GM23338 (cell line): ENCODE measurements around the gene UGT1A7. TPM values are rescaled to one million over a fixed set of nuclear protein-coding genes. Genes with fewer than 3 reads are reported as not detected.

ENCODE experiments used
- ATAC-seq: fragments of 200-7000 bp; cut with Tn5 transposase; 3 replicates; pipeline ENCODE4 v1.9.1; 2020
- DNase-seq: peaks from one replicate; pipeline ENCODE4 v3.0.0-alpha.2; 2015; ENCODE audit warnings: low spot score
- H2AFZ ChIP-seq: fragments of 200-600 bp; sonication (generic); 2 replicates; pipeline ENCODE4 v1.8.0; 2016; ENCODE audit warnings: antibody characterized with exemption, mild to moderate bottlenecking, moderate library complexity
- H3F3A ChIP-seq: fragments of 200-600 bp; sonication (generic); replicated peaks from 2 replicates; pipeline ENCODE4 v1.8.0; 2017; ENCODE audit warnings: antibody characterized with exemption, mixed run types, low read depth
- H3K27ac ChIP-seq: fragments of 200-600 bp; sonication (generic); 2 replicates; pipeline ENCODE4 v1.6.1; 2016; ENCODE audit warnings: low read depth
- H3K27me3 ChIP-seq: fragments of 200-600 bp; sonication (generic); 2 replicates; pipeline ENCODE4 v1.8.0; 2016; ENCODE audit warnings: mild to moderate bottlenecking, mixed run types, moderate library complexity; ENCODE audit not compliant: insufficient read depth
- H3K36me3 ChIP-seq: fragments of 200-600 bp; sonication (generic); 2 replicates; pipeline ENCODE4 v1.8.0; 2016; ENCODE audit warnings: mild to moderate bottlenecking; ENCODE audit not compliant: insufficient read depth
- H3K4me1 ChIP-seq: fragments of 200-600 bp; sonication (generic); 2 replicates; pipeline ENCODE4 v1.8.0; 2016; ENCODE audit warnings: mild to moderate bottlenecking, moderate library complexity; ENCODE audit not compliant: insufficient read depth
- H3K4me2 ChIP-seq: fragments of 200-600 bp; sonication (generic); 2 replicates; pipeline ENCODE4 v1.7.1; 2017; ENCODE audit warnings: mixed run types
- H3K4me3 ChIP-seq: fragments of 200-600 bp; sonication (generic); 2 replicates; pipeline ENCODE4 v1.6.1; 2016; ENCODE audit warnings: mixed run types
- H3K79me2 ChIP-seq: fragments of 200-600 bp; sonication (generic); replicated peaks from 2 replicates; pipeline ENCODE4 v1.8.0; 2017; ENCODE audit warnings: mild to moderate bottlenecking; ENCODE audit not compliant: insufficient read depth
- H3K9me2 ChIP-seq: fragments of 200-600 bp; sonication (generic); 2 replicates; pipeline ENCODE4 v1.8.0; 2017; ENCODE audit not compliant: insufficient read depth
- H4K20me1 ChIP-seq: fragments of 200-600 bp; sonication (generic); replicated peaks from 2 replicates; pipeline ENCODE4 v1.8.0; 2017; ENCODE audit warnings: mild to moderate bottlenecking; ENCODE audit not compliant: insufficient read depth
- H3K27ac Mint-ChIP-seq: 2 replicates; pipeline ENCODE4 v1.8.0; 2020; ENCODE audit warnings: inconsistent platforms, mild to moderate bottlenecking, moderate library complexity, mixed read lengths
- H3K27me3 Mint-ChIP-seq: 3 replicates; pipeline ENCODE4 v1.8.0; 2022; ENCODE audit warnings: low read depth, mild to moderate bottlenecking, moderate library complexity, mixed read lengths, inconsistent platforms; ENCODE audit not compliant: insufficient read depth, poor library complexity
- H3K36me3 Mint-ChIP-seq: 3 replicates; pipeline ENCODE4 v1.8.0; 2021; ENCODE audit warnings: low read depth, mild to moderate bottlenecking, inconsistent platforms, moderate library complexity, mixed read lengths
- H3K4me1 Mint-ChIP-seq: 3 replicates; pipeline ENCODE4 v1.8.0; 2020; ENCODE audit warnings: mild to moderate bottlenecking, inconsistent platforms, mixed read lengths
- H3K4me3 Mint-ChIP-seq: 3 replicates; pipeline ENCODE4 v1.8.0; 2021; ENCODE audit warnings: moderate library complexity, mild to moderate bottlenecking, inconsistent platforms, mixed read lengths
- H3K9me3 Mint-ChIP-seq: 3 replicates; pipeline ENCODE4 v1.8.0; 2020; ENCODE audit warnings: moderate library complexity, mild to moderate bottlenecking, inconsistent platforms, mixed read lengths
- CREB1 ChIP-seq: fragments of 250-450 bp; sonication (Bioruptor Pico); IDR thresholded peaks from 2 replicates; pipeline ENCODE4 v1.5.0; 2020; ENCODE audit warnings: low read depth, mild to moderate bottlenecking, moderate library complexity
- CTCF ChIP-seq, 2 experiments: fragments of 200-600 bp in 1 of 2; sonication (generic) in 1 of 2; conservative IDR thresholded peaks; 2 replicates each; pipeline versions ENCODE4 v1.5.1 to v1.6.1; 2016 to 2017; ENCODE audit warnings: antibody characterized with exemption in 2 of 2, low read depth in 2 of 2, mild to moderate bottlenecking in 2 of 2, moderate library complexity in 1 of 2
- EZH2 ChIP-seq: fragments of 200-600 bp; sonication (generic); IDR thresholded peaks from one replicate; pipeline ENCODE4 v1.8.0; 2017; ENCODE audit warnings: antibody characterized with exemption, mild to moderate bottlenecking, low read depth; ENCODE audit not compliant: unreplicated experiment
- EZH2phosphoT487 ChIP-seq: fragments of 200-600 bp; sonication (generic); IDR thresholded peaks from one replicate; pipeline ENCODE4 v1.8.1; 2018; ENCODE audit warnings: antibody characterized with exemption; ENCODE audit not compliant: unreplicated experiment
- JUNB ChIP-seq: IDR thresholded peaks from one replicate; pipeline ENCODE4 v1.6.1; 2016; ENCODE audit warnings: antibody characterized with exemption; ENCODE audit not compliant: unreplicated experiment
- NANOG ChIP-seq: IDR thresholded peaks from 2 replicates; pipeline ENCODE4 v1.6.1; 2016; ENCODE audit warnings: antibody characterized with exemption, borderline replicate concordance
- POLR2AphosphoS5 ChIP-seq: IDR thresholded peaks from 2 replicates; pipeline ENCODE4 v1.6.1; 2016; ENCODE audit warnings: antibody characterized with exemption, low read depth
- STAT1 ChIP-seq: IDR thresholded peaks from one replicate; pipeline ENCODE4 v1.6.1; 2016; ENCODE audit warnings: antibody characterized with exemption; ENCODE audit not compliant: unreplicated experiment
- ZNF114 ChIP-seq: fragments of 250-450 bp; sonication (Bioruptor Pico); IDR thresholded peaks from 2 replicates; pipeline ENCODE4 v1.5.0; 2020; ENCODE audit warnings: mild to moderate bottlenecking, moderate library complexity
- ZNF331 ChIP-seq: fragments of 250-450 bp; sonication (Bioruptor Pico); IDR thresholded peaks from 2 replicates; pipeline ENCODE4 v1.5.0; 2020; ENCODE audit warnings: low read depth, mild to moderate bottlenecking, moderate library complexity
- long read RNA-seq: library from polyadenylated mRNA; unstranded; transcript quantifications from one replicate; pipeline ENCODE4 v2.0.0, GENCODE V29; 2020; ENCODE audit not compliant: unreplicated experiment
- polyA plus RNA-seq: library from polyadenylated mRNA; unstranded; fragments of >200 nt; fragmentation: Nextera tagmentation; extraction: Ambion mirVana; gene quantifications from 2 replicates; pipeline ENCODE4 v1.2.1, GENCODE V29; 2016
- total RNA-seq: library from RNA; depleted of rRNA; stranded (reverse); fragments of >200 nt; shearing (Covaris generic); gene quantifications from 2 replicates; pipeline ENCODE4 v1.2.3, GENCODE V29; 2014; rRNA removed
- TF ChIP-seq, protein P1 (sequence below): IDR thresholded peaks from one replicate; pipeline ENCODE4 v1.6.1; 2018; ENCODE audit warnings: antibody characterized with exemption; ENCODE audit not compliant: unreplicated experiment
- TF ChIP-seq, protein P2 (sequence below): fragments of 250-450 bp; sonication (Bioruptor Pico); IDR thresholded peaks from 2 replicates; pipeline ENCODE4 v1.5.0; 2020; ENCODE audit warnings: mild to moderate bottlenecking, moderate library complexity
- TF ChIP-seq, protein P3 (sequence below): IDR thresholded peaks from 2 replicates; pipeline ENCODE4 v1.6.1; 2016; ENCODE audit warnings: antibody characterized with exemption

The UGT1A7 gene
- not detected in 2 replicates for total RNA-seq
- polyA plus RNA-seq = not detected in 2 replicates
- long read RNA-seq = 0 reads

GRCh38 chr2:233681521-233682099 lies at the start of gene UGT1A7:
Gene UGT1A7 (plus strand): TSS chr2:233681901. CDS start chr2:233681938, 37 bp downstream.
- no peak for TF ChIP-seq EZH2phosphoT487
- TF ChIP-seq, protein P1, sequence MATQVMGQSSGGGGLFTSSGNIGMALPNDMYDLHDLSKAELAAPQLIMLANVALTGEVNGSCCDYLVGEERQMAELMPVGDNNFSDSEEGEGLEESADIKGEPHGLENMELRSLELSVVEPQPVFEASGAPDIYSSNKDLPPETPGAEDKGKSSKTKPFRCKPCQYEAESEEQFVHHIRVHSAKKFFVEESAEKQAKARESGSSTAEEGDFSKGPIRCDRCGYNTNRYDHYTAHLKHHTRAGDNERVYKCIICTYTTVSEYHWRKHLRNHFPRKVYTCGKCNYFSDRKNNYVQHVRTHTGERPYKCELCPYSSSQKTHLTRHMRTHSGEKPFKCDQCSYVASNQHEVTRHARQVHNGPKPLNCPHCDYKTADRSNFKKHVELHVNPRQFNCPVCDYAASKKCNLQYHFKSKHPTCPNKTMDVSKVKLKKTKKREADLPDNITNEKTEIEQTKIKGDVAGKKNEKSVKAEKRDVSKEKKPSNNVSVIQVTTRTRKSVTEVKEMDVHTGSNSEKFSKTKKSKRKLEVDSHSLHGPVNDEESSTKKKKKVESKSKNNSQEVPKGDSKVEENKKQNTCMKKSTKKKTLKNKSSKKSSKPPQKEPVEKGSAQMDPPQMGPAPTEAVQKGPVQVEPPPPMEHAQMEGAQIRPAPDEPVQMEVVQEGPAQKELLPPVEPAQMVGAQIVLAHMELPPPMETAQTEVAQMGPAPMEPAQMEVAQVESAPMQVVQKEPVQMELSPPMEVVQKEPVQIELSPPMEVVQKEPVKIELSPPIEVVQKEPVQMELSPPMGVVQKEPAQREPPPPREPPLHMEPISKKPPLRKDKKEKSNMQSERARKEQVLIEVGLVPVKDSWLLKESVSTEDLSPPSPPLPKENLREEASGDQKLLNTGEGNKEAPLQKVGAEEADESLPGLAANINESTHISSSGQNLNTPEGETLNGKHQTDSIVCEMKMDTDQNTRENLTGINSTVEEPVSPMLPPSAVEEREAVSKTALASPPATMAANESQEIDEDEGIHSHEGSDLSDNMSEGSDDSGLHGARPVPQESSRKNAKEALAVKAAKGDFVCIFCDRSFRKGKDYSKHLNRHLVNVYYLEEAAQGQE = no peak
- TF ChIP-seq STAT1 = no peak
- no peak for TF ChIP-seq NANOG
- TF ChIP-seq, protein P2, sequence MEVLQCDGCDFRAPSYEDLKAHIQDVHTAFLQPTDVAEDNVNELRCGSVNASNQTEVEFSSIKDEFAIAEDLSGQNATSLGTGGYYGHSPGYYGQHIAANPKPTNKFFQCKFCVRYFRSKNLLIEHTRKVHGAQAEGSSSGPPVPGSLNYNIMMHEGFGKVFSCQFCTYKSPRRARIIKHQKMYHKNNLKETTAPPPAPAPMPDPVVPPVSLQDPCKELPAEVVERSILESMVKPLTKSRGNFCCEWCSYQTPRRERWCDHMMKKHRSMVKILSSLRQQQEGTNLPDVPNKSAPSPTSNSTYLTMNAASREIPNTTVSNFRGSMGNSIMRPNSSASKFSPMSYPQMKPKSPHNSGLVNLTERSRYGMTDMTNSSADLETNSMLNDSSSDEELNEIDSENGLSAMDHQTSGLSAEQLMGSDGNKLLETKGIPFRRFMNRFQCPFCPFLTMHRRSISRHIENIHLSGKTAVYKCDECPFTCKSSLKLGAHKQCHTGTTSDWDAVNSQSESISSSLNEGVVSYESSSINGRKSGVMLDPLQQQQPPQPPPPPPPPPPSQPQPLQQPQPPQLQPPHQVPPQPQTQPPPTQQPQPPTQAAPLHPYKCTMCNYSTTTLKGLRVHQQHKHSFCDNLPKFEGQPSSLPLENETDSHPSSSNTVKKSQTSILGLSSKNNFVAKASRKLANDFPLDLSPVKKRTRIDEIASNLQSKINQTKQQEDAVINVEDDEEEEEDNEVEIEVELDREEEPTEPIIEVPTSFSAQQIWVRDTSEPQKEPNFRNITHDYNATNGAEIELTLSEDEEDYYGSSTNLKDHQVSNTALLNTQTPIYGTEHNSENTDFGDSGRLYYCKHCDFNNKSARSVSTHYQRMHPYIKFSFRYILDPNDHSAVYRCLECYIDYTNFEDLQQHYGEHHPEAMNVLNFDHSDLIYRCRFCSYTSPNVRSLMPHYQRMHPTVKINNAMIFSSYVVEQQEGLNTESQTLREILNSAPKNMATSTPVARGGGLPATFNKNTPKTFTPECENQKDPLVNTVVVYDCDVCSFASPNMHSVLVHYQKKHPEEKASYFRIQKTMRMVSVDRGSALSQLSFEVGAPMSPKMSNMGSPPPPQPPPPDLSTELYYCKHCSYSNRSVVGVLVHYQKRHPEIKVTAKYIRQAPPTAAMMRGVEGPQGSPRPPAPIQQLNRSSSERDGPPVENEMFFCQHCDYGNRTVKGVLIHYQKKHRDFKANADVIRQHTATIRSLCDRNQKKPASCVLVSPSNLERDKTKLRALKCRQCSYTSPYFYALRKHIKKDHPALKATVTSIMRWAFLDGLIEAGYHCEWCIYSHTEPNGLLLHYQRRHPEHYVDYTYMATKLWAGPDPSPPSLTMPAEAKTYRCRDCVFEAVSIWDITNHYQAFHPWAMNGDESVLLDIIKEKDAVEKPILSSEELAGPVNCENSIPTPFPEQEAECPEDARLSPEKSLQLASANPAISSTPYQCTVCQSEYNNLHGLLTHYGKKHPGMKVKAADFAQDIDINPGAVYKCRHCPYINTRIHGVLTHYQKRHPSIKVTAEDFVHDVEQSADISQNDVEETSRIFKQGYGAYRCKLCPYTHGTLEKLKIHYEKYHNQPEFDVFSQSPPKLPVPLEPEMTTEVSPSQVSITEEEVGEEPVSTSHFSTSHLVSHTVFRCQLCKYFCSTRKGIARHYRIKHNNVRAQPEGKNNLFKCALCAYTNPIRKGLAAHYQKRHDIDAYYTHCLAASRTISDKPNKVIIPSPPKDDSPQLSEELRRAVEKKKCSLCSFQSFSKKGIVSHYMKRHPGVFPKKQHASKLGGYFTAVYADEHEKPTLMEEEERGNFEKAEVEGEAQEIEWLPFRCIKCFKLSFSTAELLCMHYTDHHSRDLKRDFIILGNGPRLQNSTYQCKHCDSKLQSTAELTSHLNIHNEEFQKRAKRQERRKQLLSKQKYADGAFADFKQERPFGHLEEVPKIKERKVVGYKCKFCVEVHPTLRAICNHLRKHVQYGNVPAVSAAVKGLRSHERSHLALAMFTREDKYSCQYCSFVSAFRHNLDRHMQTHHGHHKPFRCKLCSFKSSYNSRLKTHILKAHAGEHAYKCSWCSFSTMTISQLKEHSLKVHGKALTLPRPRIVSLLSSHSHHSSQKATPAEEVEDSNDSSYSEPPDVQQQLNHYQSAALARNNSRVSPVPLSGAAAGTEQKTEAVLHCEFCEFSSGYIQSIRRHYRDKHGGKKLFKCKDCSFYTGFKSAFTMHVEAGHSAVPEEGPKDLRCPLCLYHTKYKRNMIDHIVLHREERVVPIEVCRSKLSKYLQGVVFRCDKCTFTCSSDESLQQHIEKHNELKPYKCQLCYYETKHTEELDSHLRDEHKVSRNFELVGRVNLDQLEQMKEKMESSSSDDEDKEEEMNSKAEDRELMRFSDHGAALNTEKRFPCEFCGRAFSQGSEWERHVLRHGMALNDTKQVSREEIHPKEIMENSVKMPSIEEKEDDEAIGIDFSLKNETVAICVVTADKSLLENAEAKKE (CRISPR knock-in tag) = no peak
- TF ChIP-seq CREB1 (CRISPR knock-in tag) = no peak
- no peak for TF ChIP-seq CTCF (conservative IDR thresholded peaks at IDR 0.05; ENCODE audit: low read depth in 2 of 2)
- TF ChIP-seq, protein P3, sequence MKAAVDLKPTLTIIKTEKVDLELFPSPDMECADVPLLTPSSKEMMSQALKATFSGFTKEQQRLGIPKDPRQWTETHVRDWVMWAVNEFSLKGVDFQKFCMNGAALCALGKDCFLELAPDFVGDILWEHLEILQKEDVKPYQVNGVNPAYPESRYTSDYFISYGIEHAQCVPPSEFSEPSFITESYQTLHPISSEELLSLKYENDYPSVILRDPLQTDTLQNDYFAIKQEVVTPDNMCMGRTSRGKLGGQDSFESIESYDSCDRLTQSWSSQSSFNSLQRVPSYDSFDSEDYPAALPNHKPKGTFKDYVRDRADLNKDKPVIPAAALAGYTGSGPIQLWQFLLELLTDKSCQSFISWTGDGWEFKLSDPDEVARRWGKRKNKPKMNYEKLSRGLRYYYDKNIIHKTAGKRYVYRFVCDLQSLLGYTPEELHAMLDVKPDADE = no peak
- TF ChIP-seq JUNB = no peak
- no peak for TF ChIP-seq EZH2
- no peak for TF ChIP-seq ZNF331 (CRISPR knock-in tag)
- no peak for TF ChIP-seq ZNF114 (CRISPR knock-in tag)
- no peak for TF ChIP-seq POLR2AphosphoS5
- Histone ChIP-seq H2AFZ (no peak within 1 kb of the TSS), H3K9me2 (no peaks in the 10 kb centered on the region), H3K79me2 (no peaks in the 10 kb centered on the region), H3K4me3 (no peak within 1 kb of the TSS), H4K20me1 (no peaks in the 10 kb centered on the region; the same call in 1 of the 2 replicates), H3K4me1 (no peaks in the 10 kb centered on the region), H3K27me3 (no peaks in the 10 kb centered on the region), H3K36me3 (no peaks in the 10 kb centered on the region), H3F3A (no peaks in the 10 kb centered on the region), H3K27ac (no peak within 1 kb of the TSS), H3K4me2 (no peak within 1 kb of the TSS)
- peaks cover 4% of the 10 kb centered on the region for H3K27me3 Mint-ChIP-seq
- H3K9me3 Mint-ChIP-seq = no peaks in the 10 kb centered on the region
- H3K4me1 Mint-ChIP-seq = no peaks in the 10 kb centered on the region
- DNase-seq (no peak), ATAC-seq (no peak)
- H3K4me3 Mint-ChIP-seq = no peak within 1 kb of the TSS
- H3K27ac Mint-ChIP-seq = no peak within 1 kb of the TSS
- no peaks in the 10 kb centered on the region for H3K36me3 Mint-ChIP-seq
